PC-9 (cell line): ENCODE data around the gene PJA1.

ENCODE experiments used
- CTCF ChIP-seq: fragments of 200-600 bp; sonication (generic); conservative IDR thresholded peaks from 2 replicates; pipeline ENCODE4 v1.6.1; 2017; ENCODE audit warnings: mixed run types, antibody characterized with exemption, mild to moderate bottlenecking, moderate library complexity
- EZH2 ChIP-seq: fragments of 200-600 bp; sonication (generic); IDR thresholded peaks from 2 replicates; pipeline ENCODE4 v1.8.0; 2017; ENCODE audit warnings: antibody characterized with exemption, low read depth

DNA sequence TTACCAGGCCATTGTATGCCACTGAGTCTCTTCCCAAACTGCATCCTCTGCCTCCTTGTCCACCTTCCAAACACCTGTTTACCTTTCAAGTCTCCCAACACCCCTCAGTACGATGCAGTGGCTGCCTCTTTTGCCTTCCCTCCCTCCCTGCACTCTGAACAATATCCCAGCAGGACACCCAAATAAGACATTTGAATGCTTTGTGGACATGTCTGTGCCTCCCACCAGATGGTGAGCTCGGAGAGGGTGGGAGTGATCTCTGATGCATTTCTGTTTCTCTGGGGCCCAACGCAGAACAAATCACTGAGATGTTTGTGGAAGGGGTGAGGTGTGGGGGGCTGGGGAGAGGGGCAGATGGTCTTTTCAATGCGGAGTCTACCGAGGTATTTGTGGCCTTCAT lies 33.4 kb downstream of the PJA1 start:
- no peak for TF ChIP-seq CTCF
- TF ChIP-seq EZH2 = no peak
